Neuronal stem cell (in vitro differentiated cells): ENCODE measurements around the gene RALGDS.

Source experiments
- DNase-seq: peaks from one replicate; pipeline ENCODE4 v3.0.0-alpha.2; 2013; ENCODE audit warnings: low spot score
- H2AFZ ChIP-seq: one replicate; pipeline ENCODE4 v1.6.1; 2013; ENCODE audit warnings: mild to moderate bottlenecking, low read length, inconsistent platforms
- H2AK5ac ChIP-seq: 2 replicates; pipeline ENCODE4 v1.6.1; 2013; ENCODE audit warnings: low read depth, mild to moderate bottlenecking, inconsistent platforms, low read length, moderate library complexity, mixed read lengths
- H2BK120ac ChIP-seq: 2 replicates; pipeline ENCODE4 v1.6.1; 2013; ENCODE audit warnings: low read depth, mild to moderate bottlenecking, inconsistent platforms, low read length, moderate library complexity, mixed read lengths
- H2BK12ac ChIP-seq: one replicate; pipeline ENCODE4 v1.6.1; 2013; ENCODE audit warnings: low read length, inconsistent platforms
- H2BK15ac ChIP-seq: 2 replicates; pipeline ENCODE4 v1.6.1; 2013; ENCODE audit warnings: mild to moderate bottlenecking, low read length, inconsistent platforms, mixed read lengths
- H2BK5ac ChIP-seq: one replicate; pipeline ENCODE4 v1.6.1; 2013; ENCODE audit warnings: inconsistent platforms, mild to moderate bottlenecking, low read length, moderate library complexity
- H3K14ac ChIP-seq: one replicate; pipeline ENCODE4 v1.6.1; 2013; ENCODE audit warnings: low read length, inconsistent platforms
- H3K18ac ChIP-seq: 2 replicates; pipeline ENCODE4 v1.6.1; 2013; ENCODE audit warnings: low read length, inconsistent platforms
- H3K23ac ChIP-seq: 2 replicates; pipeline ENCODE4 v1.6.1; 2013; ENCODE audit warnings: low read depth, mild to moderate bottlenecking, mixed read lengths, low read length, inconsistent platforms; ENCODE audit not compliant: poor library complexity
- H3K27ac ChIP-seq: replicated peaks from 3 replicates; pipeline ENCODE4 v1.5.1; 2013; ENCODE audit warnings: low read length, inconsistent platforms
- H3K27me3 ChIP-seq, 3 experiments: 2 replicates each; pipeline ENCODE4 v1.6.1; 2013; ENCODE audit warnings: low read length in 3 of 3, mild to moderate bottlenecking in 2 of 3, inconsistent platforms in 1 of 3, low read depth in 1 of 3, mixed read lengths in 1 of 3, moderate library complexity in 1 of 3; ENCODE audit not compliant: control insufficient read depth in 3 of 3, insufficient read depth in 3 of 3
- H3K36me3 ChIP-seq, 2 donors: replicated peaks in 1 of 2; 2 replicates each; pipeline ENCODE4 v1.6.1; 2013; ENCODE audit warnings: low read length in 2 of 2; ENCODE audit not compliant: control insufficient read depth in 2 of 2, insufficient read depth in 2 of 2
- H3K4ac ChIP-seq: 2 replicates; pipeline ENCODE4 v1.6.1; 2013; ENCODE audit warnings: inconsistent platforms, mild to moderate bottlenecking, low read length, moderate library complexity
- H3K4me1 ChIP-seq, 2 donors: 1 replicate in 1 of 2; 2 replicates in 1 of 2; pipeline ENCODE4 v1.6.1; 2013; ENCODE audit warnings: low read length in 2 of 2, low read depth in 1 of 2; ENCODE audit not compliant: control insufficient read depth in 2 of 2, insufficient read depth in 1 of 2
- H3K4me2 ChIP-seq: one replicate; pipeline ENCODE4 v1.6.1; 2013; ENCODE audit warnings: mild to moderate bottlenecking, low read length, inconsistent platforms; ENCODE audit not compliant: insufficient read depth, poor library complexity, severe bottlenecking
- H3K4me3 ChIP-seq, 2 donors: 2 replicates each; pipeline ENCODE4 v1.5.1; 2013; ENCODE audit warnings: low read length in 2 of 2, mild to moderate bottlenecking in 2 of 2, inconsistent platforms in 1 of 2, moderate library complexity in 1 of 2
- H3K79me1 ChIP-seq: one replicate; pipeline ENCODE4 v1.6.1; 2013; ENCODE audit warnings: low read depth, mild to moderate bottlenecking, inconsistent platforms, low read length, moderate library complexity
- H3K9ac ChIP-seq: one replicate; pipeline ENCODE4 v1.6.1; 2013; ENCODE audit warnings: mild to moderate bottlenecking, low read depth, low read length, inconsistent platforms; ENCODE audit not compliant: poor library complexity
- H3K9me3 ChIP-seq, 2 donors: replicated peaks in 1 of 2; 2 replicates each; pipeline versions ENCODE3 to v1.6.1; 2013; ENCODE audit warnings: low read length in 2 of 2, mild to moderate bottlenecking in 2 of 2, inconsistent platforms in 1 of 2, low read depth in 1 of 2, mixed read lengths in 1 of 2, moderate library complexity in 1 of 2; ENCODE audit not compliant: control insufficient read depth in 2 of 2, insufficient read depth in 1 of 2
- H4K8ac ChIP-seq: one replicate; pipeline ENCODE4 v1.6.1; 2013; ENCODE audit warnings: low read depth, mild to moderate bottlenecking, inconsistent platforms, low read length, moderate library complexity
- H4K91ac ChIP-seq: one replicate; pipeline ENCODE4 v1.6.1; 2013; ENCODE audit warnings: low read length, low read depth, mild to moderate bottlenecking, inconsistent platforms; ENCODE audit not compliant: poor library complexity
- WGBS, 2 donors: extraction: QIAGEN DNeasy Blood & Tissue Kit; methylation state at CpG; one replicate each; pipeline ENCODE4 v1.1.7; 2013; ENCODE audit warnings: missing lambda C conversion rate in 2 of 2, mixed read lengths in 1 of 2; ENCODE audit not compliant: insufficient read length in 2 of 2, insufficient replicate concordance in 1 of 2; ENCODE audit errors: extremely low coverage in 2 of 2; 5-methylcytosine and 5-hydroxymethylcytosine counted together
- small RNA-seq: library from polyadenylated mRNA; stranded (forward); fragments of <200 nt; extraction: miRNeasy Mini kit (QIAGEN cat#:217004); gene quantifications from one replicate; pipeline ENCODE3, GENCODE V24; 2013; ENCODE audit not compliant: insufficient read depth

The RALGDS gene

GRCh38 chr9:133049043-133049442 is 72.0 kb downstream of the RALGDS start:
- DNase-seq: no peak
- Histone ChIP-seq H2AK5ac (no peak overlapping the region), H2BK12ac (no peak overlapping the region), H3K79me1 (peaks cover 5% of the 10 kb centered on the region), H3K36me3 (peaks cover 64 to 97% of the 10 kb centered on the region in 2 donors), H2AFZ (no peak overlapping the region), H4K8ac (no peak overlapping the region), H3K9me3 (no peaks in the 10 kb centered on the region), H4K91ac (no peak overlapping the region), H3K4me3 (no peak overlapping the region), H3K27me3 (no peaks in the 10 kb centered on the region), H3K27ac (no peak overlapping the region), H3K9ac (peak overlapping the region; percentile 30), H2BK5ac (no peak overlapping the region), H3K4me1 (no peaks in the 10 kb centered on the region), H3K4ac (no peak overlapping the region), H3K23ac (no peak overlapping the region), H3K4me2 (no peak overlapping the region), H3K18ac (no peak overlapping the region), H3K14ac (no peak overlapping the region), H2BK15ac (no peak overlapping the region), H2BK120ac (no peak overlapping the region)
- no CpG with 5 or more reads among the region's 13 CpGs for WGBS, 2 donors

DNA sequence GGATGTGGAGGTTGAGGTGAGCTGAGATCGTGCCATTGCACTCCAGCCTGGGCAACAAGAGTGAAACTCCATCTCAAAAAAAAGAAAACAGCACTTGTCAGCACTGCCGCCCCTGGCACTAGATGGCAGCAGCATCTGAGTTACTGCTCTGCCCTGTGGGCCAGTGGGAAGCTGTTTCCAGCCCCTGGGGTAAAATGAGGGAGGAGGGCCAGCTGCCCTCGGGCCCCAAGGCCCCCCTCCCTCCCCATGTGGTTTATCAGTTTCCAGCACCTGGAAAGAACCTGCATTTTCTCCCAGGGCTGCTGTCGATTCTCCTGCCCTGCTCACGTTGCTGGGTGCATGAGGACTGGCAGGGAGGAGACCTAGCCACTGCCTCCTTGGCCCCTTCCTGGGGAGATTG is 72.4 kb downstream of the RALGDS start:
- peak overlapping the region; percentile 40 for H3K23ac ChIP-seq
- no peak overlapping the region for H3K4me2 ChIP-seq
- no peak overlapping the region for H3K27ac ChIP-seq
- no peak overlapping the region for H2BK15ac ChIP-seq
- DNase-seq: no peak
- no peak overlapping the region for H2BK12ac ChIP-seq
- WGBS, 2 donors: no CpG with 5 or more reads among the region's 5 CpGs
- H3K18ac ChIP-seq: no peak overlapping the region
- H3K27me3 ChIP-seq: no peaks in the 10 kb centered on the region
- no peak overlapping the region for H3K4me3 ChIP-seq
- no peaks in the 10 kb centered on the region for H3K9me3 ChIP-seq
- H3K36me3 ChIP-seq: peaks cover 65 to 97% of the 10 kb centered on the region in 2 donors
- H2AK5ac ChIP-seq: no peak overlapping the region
- no peak overlapping the region for H4K91ac ChIP-seq
- no peak overlapping the region for H2AFZ ChIP-seq
- H3K14ac ChIP-seq: no peak overlapping the region
- no peak overlapping the region for H2BK5ac ChIP-seq
- no peak overlapping the region for H2BK120ac ChIP-seq
- no peak overlapping the region for H4K8ac ChIP-seq
- peak overlapping the region; percentile 30 for H3K9ac ChIP-seq
- no peaks in the 10 kb centered on the region for H3K4me1 ChIP-seq
- no peak overlapping the region for H3K4ac ChIP-seq
- peaks cover 6% of the 10 kb centered on the region for H3K79me1 ChIP-seq

Small RNAs within 50 kb of the gene (small RNA-seq; reads per million reads assigned to genes)
- gene MIR6877: 5.5 reads per million, percentile 26 among the genes with 10 or more reads in this experiment
